GM12878 (cell line): Measurements from ENCODE around the gene GPC6. TPM values are rescaled to one million over a fixed set of nuclear protein-coding genes. Genes with fewer than 3 reads are reported as not detected.

Experiments
- ATAC-seq: fragments of 200-7000 bp; cut with Tn5 transposase; 3 replicates; pipeline ENCODE4 v1.9.1; 2020; ENCODE audit warnings: mild to moderate bottlenecking, moderate library complexity
- BruUV-seq: library from RNA; stranded (reverse); fragments of 400-500 nt; replicated peaks from 2 replicates; lab custom pipeline; 2021; lab: Mats Ljungman, UMichigan
- CTCF ChIA-PET: fragments of 300-600 bp; sonication (Branson Sonifier 250); formaldehyde crosslinking; extraction: SDS; loops from one replicate; lab custom pipeline; 2021; ENCODE audit warnings: inconsistent platforms; lab: Yijun Ruan, JAX
- POLR2A ChIA-PET: fragments of 350-600 bp; formaldehyde crosslinking; extraction: SDS; loops from one replicate; lab custom pipeline; 2021; ENCODE audit warnings: inconsistent platforms; lab: Charles Lee
- RAD21 ChIA-PET: fragments of 300-600 bp; sonication (Branson Sonifier 250); formaldehyde crosslinking; loops from one replicate; lab custom pipeline; 2023; ENCODE audit warnings: antibody characterized with exemption; ENCODE audit not compliant: unreplicated experiment; lab: Charles Lee
- SMC1A ChIA-PET: fragments of 300-600 bp; sonication (Branson Sonifier 250); formaldehyde crosslinking; loops from one replicate; lab custom pipeline; 2023; ENCODE audit not compliant: unreplicated experiment, uncharacterized antibody; lab: Charles Lee
- DNase-seq: peaks from one replicate; pipeline ENCODE4 v3.0.0-alpha.2; 2011; ENCODE audit warnings: low read depth, low spot score
- FAIRE-seq: peaks from 3 replicates; lab custom pipeline; 2011; peaks lifted over from hg19 to GRCh38; lab: Jason Lieb, UNC
- H2AFZ ChIP-seq: 2 replicates; pipeline ENCODE4 v1.6.0; 2011; ENCODE audit warnings: low read depth, low read length, control low read depth; ENCODE audit not compliant: control insufficient read depth
- H3K27ac ChIP-seq: 2 replicates; pipeline ENCODE4 v1.5.1; 2011; ENCODE audit warnings: control low read depth; ENCODE audit not compliant: control insufficient read depth, insufficient read depth
- H3K27me3 ChIP-seq, 2 experiments: replicated peaks in 1 of 2; 2 replicates each; pipeline versions ENCODE4 v1.6.0 to v1.6.1; 2011; ENCODE audit warnings: low read length in 1 of 2; ENCODE audit not compliant: control insufficient read depth in 2 of 2, insufficient read depth in 2 of 2
- H3K36me3 ChIP-seq, 2 experiments: 2 replicates each; pipeline ENCODE4 v1.5.1; 2011; ENCODE audit warnings: low read length in 1 of 2; ENCODE audit not compliant: control insufficient read depth in 2 of 2, insufficient read depth in 2 of 2
- H3K4me1 ChIP-seq: 2 replicates; pipeline ENCODE4 v1.6.1; 2011; ENCODE audit warnings: mild to moderate bottlenecking, low read length, moderate library complexity, mixed read lengths; ENCODE audit not compliant: control insufficient read depth, insufficient read depth
- H3K4me2 ChIP-seq: 2 replicates; pipeline ENCODE4 v1.6.0; 2011; ENCODE audit warnings: control low read depth; ENCODE audit not compliant: control insufficient read depth, insufficient read depth
- H3K4me3 ChIP-seq: fragments of 200-600 bp; sonication (generic); 2 replicates; pipeline ENCODE4 v1.5.1; 2016
- H3K79me2 ChIP-seq: 2 replicates; pipeline ENCODE4 v1.6.0; 2011; ENCODE audit warnings: low read length; ENCODE audit not compliant: control insufficient read depth, insufficient read depth
- H3K9ac ChIP-seq: 2 replicates; pipeline ENCODE4 v1.8.0; 2011; ENCODE audit warnings: low read length, control low read depth, mixed read lengths; ENCODE audit not compliant: control insufficient read depth, insufficient read depth
- H3K9me3 ChIP-seq: replicated peaks from 3 replicates; pipeline ENCODE4 v1.5.1; 2011; ENCODE audit warnings: mild to moderate bottlenecking, low read length; ENCODE audit not compliant: control insufficient read depth, insufficient read depth
- H4K20me1 ChIP-seq: 2 replicates; pipeline ENCODE4 v1.6.0; 2011; ENCODE audit not compliant: control insufficient read depth, insufficient read depth
- ETV6 ChIP-seq, 2 experiments: fragments of 450-650 bp in 1 of 2; IDR thresholded peaks in 1 of 2; conservative IDR thresholded peaks in 1 of 2; 2 replicates each; pipeline ENCODE4 v1.6.1; 2014; ENCODE audit warnings: antibody characterized with exemption in 1 of 2, borderline replicate concordance in 1 of 2, low read depth in 1 of 2, mild to moderate bottlenecking in 1 of 2, moderate library complexity in 1 of 2
- POLR2AphosphoS5 ChIP-seq: IDR thresholded peaks from 2 replicates; pipeline ENCODE4 v1.6.1; 2011; ENCODE audit warnings: mild to moderate bottlenecking, low read length, inconsistent platforms
- WGBS: methylation state at CpG from one replicate; pipeline ENCODE4 v1.1.6; 2016; ENCODE audit warnings: low lambda C conversion rate; ENCODE audit not compliant: insufficient replicate concordance, insufficient coverage; ENCODE audit errors: missing lambda C conversion rate; 5-methylcytosine and 5-hydroxymethylcytosine counted together
- in situ Hi-C: fragments of 300-500 bp; cut with MboI; formaldehyde crosslinking; loops from 9 replicates; pipeline ENCODE4 v1.14.3; 2018; ENCODE audit warnings: mixed read lengths
- intact Hi-C: fragments of 100-400 bp; cut with micrococcal nuclease; formaldehyde crosslinking; loops from one replicate; pipeline ENCODE4 v1.14.2; 2022; ENCODE audit not compliant: unreplicated experiment
- polyA plus RNA-seq, 11 experiments: library from polyadenylated mRNA; depleted of rRNA in 4 of 11; unstranded in 6 of 11; stranded (reverse) in 5 of 11; fragments of >200 nt; fragmentation: Nextera tagmentation in 4 of 11; fragmentation: Illumina TruSeq in 1 of 11; extraction: Ambion mirVana in 4 of 11; extraction: Trizol in 1 of 11; gene quantifications; 1 replicate in 1 of 11; 2 replicates in 10 of 11; pipeline versions ENCODE4 v1.2.1 to v1.2.3, GENCODE V29; 2011 to 2016; ENCODE audit warnings: inconsistent platforms in 2 of 11, missing spikeins in 2 of 11, low read depth in 1 of 11
- total RNA-seq, 4 experiments: library from RNA; depleted of rRNA in 3 of 4; stranded (reverse); fragments of >200 nt in 3 of 4; fragmentation: Illumina TruSeq in 1 of 4; extraction: Trizol in 1 of 4; gene quantifications; 2 replicates each; pipeline versions ENCODE4 v1.2.1 to v1.2.3, GENCODE V29; 2013 to 2021
- TF ChIP-seq, protein P1 (sequence below): fragments of 150-350 bp; IDR thresholded peaks from 2 replicates; pipeline ENCODE4 v1.6.1; 2016; ENCODE audit warnings: low read depth, low read length
- TF ChIP-seq, protein P2 (sequence below): IDR thresholded peaks from 2 replicates; pipeline ENCODE4 v1.6.1; 2011; ENCODE audit warnings: borderline replicate concordance, low read depth, mild to moderate bottlenecking, moderate library complexity, mixed read lengths, low read length; ENCODE audit not compliant: insufficient read depth; ENCODE audit errors: extremely low read length

GPC6 gene
- total and polyA plus RNA-seq, 10 of the 15 experiments (the other 5 are each of a cell fraction or from before 2014, with no cell fraction given) = 0.03 to 0.04 (median 0.03) TPM; not detected in 7

- no peaks in the 10 kb centered on the region for H3K9me3 ChIP-seq
- H3K4me2 ChIP-seq = no peak overlapping the region
- POLR2A ChIA-PET = no interaction called here
- H3K36me3 ChIP-seq = no peaks in the 10 kb centered on the region
- intact Hi-C loops = no loop called here
- FAIRE-seq = no peak
- H3K4me1 ChIP-seq = no peaks in the 10 kb centered on the region
- ATAC-seq = no peak
- in situ Hi-C loops = no loop called here
- H3K9ac ChIP-seq = no peak overlapping the region
- H3K79me2 ChIP-seq = no peaks in the 10 kb centered on the region
- TF ChIP-seq, protein P1, sequence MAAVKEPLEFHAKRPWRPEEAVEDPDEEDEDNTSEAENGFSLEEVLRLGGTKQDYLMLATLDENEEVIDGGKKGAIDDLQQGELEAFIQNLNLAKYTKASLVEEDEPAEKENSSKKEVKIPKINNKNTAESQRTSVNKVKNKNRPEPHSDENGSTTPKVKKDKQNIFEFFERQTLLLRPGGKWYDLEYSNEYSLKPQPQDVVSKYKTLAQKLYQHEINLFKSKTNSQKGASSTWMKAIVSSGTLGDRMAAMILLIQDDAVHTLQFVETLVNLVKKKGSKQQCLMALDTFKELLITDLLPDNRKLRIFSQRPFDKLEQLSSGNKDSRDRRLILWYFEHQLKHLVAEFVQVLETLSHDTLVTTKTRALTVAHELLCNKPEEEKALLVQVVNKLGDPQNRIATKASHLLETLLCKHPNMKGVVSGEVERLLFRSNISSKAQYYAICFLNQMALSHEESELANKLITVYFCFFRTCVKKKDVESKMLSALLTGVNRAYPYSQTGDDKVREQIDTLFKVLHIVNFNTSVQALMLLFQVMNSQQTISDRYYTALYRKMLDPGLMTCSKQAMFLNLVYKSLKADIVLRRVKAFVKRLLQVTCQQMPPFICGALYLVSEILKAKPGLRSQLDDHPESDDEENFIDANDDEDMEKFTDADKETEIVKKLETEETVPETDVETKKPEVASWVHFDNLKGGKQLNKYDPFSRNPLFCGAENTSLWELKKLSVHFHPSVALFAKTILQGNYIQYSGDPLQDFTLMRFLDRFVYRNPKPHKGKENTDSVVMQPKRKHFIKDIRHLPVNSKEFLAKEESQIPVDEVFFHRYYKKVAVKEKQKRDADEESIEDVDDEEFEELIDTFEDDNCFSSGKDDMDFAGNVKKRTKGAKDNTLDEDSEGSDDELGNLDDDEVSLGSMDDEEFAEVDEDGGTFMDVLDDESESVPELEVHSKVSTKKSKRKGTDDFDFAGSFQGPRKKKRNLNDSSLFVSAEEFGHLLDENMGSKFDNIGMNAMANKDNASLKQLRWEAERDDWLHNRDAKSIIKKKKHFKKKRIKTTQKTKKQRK = no peak
- no peak for TF ChIP-seq ETV6 (conservative IDR thresholded peaks at IDR 0.05 in 1 of 2, IDR thresholded peaks at IDR 0.05 in 1 of 2; ENCODE audit: borderline replicate concordance in 1 of 2, low read depth in 1 of 2)
- TF ChIP-seq, protein P2, sequence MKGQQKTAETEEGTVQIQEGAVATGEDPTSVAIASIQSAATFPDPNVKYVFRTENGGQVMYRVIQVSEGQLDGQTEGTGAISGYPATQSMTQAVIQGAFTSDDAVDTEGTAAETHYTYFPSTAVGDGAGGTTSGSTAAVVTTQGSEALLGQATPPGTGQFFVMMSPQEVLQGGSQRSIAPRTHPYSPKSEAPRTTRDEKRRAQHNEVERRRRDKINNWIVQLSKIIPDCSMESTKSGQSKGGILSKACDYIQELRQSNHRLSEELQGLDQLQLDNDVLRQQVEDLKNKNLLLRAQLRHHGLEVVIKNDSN = no peak
- no peak for TF ChIP-seq POLR2AphosphoS5
- TF ChIP-seq, all 136 proteins: peak for 0
- no TSS peak for BruUV-seq
- ChIA-PET RAD21 (no interaction called here), CTCF (no interaction called here), SMC1A (interaction anchor here (1.3 kb wide), 1 partner anchor 14 kb away, joined by 3 read pairs; no protein-coding TSS in a partner anchor)
- Histone ChIP-seq H3K27ac (no peak overlapping the region), H2AFZ (no peak overlapping the region), H4K20me1 (no peaks in the 10 kb centered on the region), H3K4me3 (no peak overlapping the region), H3K27me3 (no peaks in the 10 kb centered on the region)
- 23% methylated on average over 2 of the region's 2 CpGs for WGBS
- DNase-seq = no peak
Observed at GRCh38 chr13:93296584-93296983, 70.0 kb downstream of the GPC6 start.
